SJSA1 (cell line): Measurements from ENCODE around the gene PECR. TPM values are rescaled to one million over a fixed set of nuclear protein-coding genes. Genes with fewer than 3 reads are reported as not detected.
"Not testable (repeated sequence)": the region's sequence is repeated elsewhere in the genome, so short reads cannot be mapped to it uniquely, and the experiment has no call there.

Experiments used
- DNase-seq, 2 experiments: peaks; one replicate each; pipeline ENCODE4 v3.0.0-alpha.2; 2015 to 2020; ENCODE audit warnings: low spot score in 2 of 2, low read depth in 1 of 2
- H3K27ac ChIP-seq: fragments of 250-450 bp; sonication (Bioruptor Pico); 2 replicates; pipeline ENCODE4 v1.5.1; 2020; ENCODE audit warnings: mild to moderate bottlenecking, moderate library complexity
- H3K27me3 ChIP-seq: fragments of 250-450 bp; sonication (Bioruptor Pico); replicated peaks from 2 replicates; pipeline ENCODE4 v1.5.1; 2020; ENCODE audit warnings: mild to moderate bottlenecking, moderate library complexity
- H3K36me3 ChIP-seq: fragments of 250-450 bp; sonication (Bioruptor Pico); 2 replicates; pipeline ENCODE4 v1.5.1; 2020; ENCODE audit warnings: mild to moderate bottlenecking
- H3K4me1 ChIP-seq: fragments of 250-450 bp; sonication (Bioruptor Pico); replicated peaks from 2 replicates; pipeline ENCODE4 v1.6.1; 2021; ENCODE audit warnings: mild to moderate bottlenecking
- H3K4me3 ChIP-seq: fragments of 250-450 bp; sonication (Bioruptor Pico); 2 replicates; pipeline ENCODE4 v1.5.1; 2020; ENCODE audit warnings: mild to moderate bottlenecking
- H3K9me3 ChIP-seq: fragments of 250-450 bp; sonication (Bioruptor Pico); replicated peaks from 2 replicates; pipeline ENCODE4 v1.5.1; 2020; ENCODE audit warnings: mild to moderate bottlenecking
- total RNA-seq: library from RNA; depleted of rRNA; stranded (reverse); fragments of >200 nt; shearing (Covaris generic); gene quantifications from 2 replicates; pipeline ENCODE4 v1.2.3, GENCODE V29; 2014

Gene PECR
- total RNA-seq, 1 experiment from 2014 or later, result 7.8 TPM

DNA sequence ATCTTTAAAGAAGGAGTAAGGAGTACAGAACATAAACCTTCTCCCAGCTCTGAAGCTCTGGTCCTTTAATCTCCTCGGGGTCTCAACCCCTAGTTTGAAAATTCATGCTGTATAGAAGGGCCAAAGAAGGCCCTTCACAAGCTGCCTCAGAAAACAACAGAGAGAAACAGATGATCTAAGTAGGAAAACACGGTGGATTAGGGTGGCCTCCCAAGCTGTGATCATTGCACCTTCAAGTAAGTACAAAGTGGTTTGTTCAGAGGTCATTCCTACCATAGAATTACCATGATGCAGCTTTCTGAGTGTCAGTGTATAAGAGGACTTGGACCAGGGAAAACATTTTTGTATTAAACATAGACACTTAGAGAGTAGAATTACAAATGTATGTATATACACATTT, 11.0 kb upstream of the PECR start:
- no peaks in the 10 kb centered on the region for H3K27me3 ChIP-seq
- no peak overlapping the region for H3K27ac ChIP-seq

DNA sequence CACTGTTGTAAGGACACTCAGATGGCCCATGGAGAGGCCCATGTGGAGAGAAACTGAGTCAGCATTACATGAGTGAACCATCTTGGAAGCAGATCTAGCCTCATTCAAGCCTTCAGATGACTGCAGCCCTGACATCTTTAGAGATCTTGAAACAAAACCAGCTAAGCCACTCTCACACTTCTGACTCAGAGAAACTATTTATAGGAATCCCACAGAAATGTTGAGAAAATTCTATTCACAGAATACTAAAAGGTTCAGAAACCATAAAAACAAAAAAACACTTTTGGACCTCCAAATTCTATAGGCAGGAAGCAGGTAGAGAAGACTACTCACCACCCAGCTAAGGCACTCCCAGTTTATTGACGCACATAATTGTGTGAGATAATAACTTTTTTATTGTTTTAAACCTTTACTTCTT, 8.8 kb upstream of the PECR start:
- H3K9me3 ChIP-seq, result no peaks in the 10 kb centered on the region
- no peak for DNase-seq
- no peaks in the 10 kb centered on the region for H3K36me3 ChIP-seq
- H3K27ac ChIP-seq, result no peak overlapping the region
- no peaks in the 10 kb centered on the region for H3K27me3 ChIP-seq
- H3K4me1 ChIP-seq, result no peaks in the 10 kb centered on the region
- H3K4me3 ChIP-seq, result no peak overlapping the region

More for the DNA sequence above, 11.0 kb upstream of the PECR start:
- Histone ChIP-seq H3K4me1 (no peaks in the 10 kb centered on the region), H3K9me3 (no peaks in the 10 kb centered on the region), H3K36me3 (no peaks in the 10 kb centered on the region), H3K4me3 (no peak overlapping the region)
- DNase-seq, result no peak

DNA sequence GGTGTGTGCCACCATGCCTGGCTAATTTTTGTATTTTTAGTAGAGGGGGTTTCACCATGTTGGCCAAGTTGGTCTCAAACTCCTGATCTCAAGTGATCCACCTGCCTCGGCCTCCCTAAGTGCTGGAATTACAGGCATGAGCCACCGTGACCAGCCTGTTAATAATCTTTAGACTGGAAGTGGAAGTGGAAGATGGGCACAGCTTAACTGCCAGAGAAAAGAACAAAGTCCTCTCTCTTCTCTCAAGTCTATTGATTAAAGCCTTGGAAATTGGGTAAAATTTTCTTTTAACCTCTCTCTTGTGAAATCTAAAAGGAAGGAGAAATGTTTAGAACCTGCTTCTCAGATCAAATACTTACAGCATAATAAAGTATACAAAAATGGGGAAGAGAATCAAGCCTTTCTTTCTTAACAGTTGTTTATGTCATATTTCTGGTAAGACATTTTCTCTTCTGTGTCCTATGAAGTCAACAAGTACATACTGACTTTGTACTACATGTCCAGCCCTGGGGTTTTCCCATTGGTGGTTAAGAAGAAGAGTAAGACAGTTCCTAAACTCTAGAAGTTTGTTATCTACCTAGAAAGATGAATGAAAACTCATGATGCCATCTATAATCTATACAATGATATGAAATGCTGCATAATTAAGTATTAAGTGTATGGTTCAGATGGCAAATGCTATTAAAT, 4.7 kb upstream of the PECR start:
- H3K4me3 ChIP-seq, result no peak overlapping the region

DNA sequence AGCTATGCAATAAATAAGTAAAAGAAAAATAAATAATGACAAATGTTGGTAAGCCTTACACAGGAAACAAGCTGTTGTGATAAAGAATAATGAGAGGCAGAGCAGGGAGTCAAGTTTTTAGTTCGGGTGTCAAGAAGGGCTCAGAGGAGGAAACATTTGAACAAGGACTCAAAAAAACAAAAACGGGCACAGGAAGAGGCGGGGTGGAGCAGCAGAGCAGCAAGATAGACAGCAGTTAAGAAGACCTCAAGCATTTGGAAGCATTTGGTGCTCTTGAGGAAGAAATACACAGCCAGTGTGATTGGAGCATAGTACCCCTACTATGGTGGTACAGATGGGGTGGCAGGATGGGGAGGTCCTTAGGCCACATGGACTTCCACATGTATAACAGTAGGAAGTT, 2.9 kb upstream of the PECR start:
- DNase-seq, result peak in 1 of 2 experiments; percentile 11
- Histone ChIP-seq H3K27me3 (peaks cover 3% of the 10 kb centered on the region; the same call in 1 of the 2 replicates), H3K4me3 (no peak overlapping the region), H3K36me3 (no peaks in the 10 kb centered on the region), H3K4me1 (peaks cover 22% of the 10 kb centered on the region), H3K27ac (peak overlapping the region; percentile 60), H3K9me3 (no peaks in the 10 kb centered on the region)

More for the DNA sequence above, 4.7 kb upstream of the PECR start:
- Histone ChIP-seq H3K4me1 (peaks cover 21% of the 10 kb centered on the region), H3K27ac (no peak overlapping the region), H3K9me3 (no peaks in the 10 kb centered on the region), H3K27me3 (peaks cover 3% of the 10 kb centered on the region; the same call in 1 of the 2 replicates), H3K36me3 (no peaks in the 10 kb centered on the region)
- no peak for DNase-seq

DNA sequence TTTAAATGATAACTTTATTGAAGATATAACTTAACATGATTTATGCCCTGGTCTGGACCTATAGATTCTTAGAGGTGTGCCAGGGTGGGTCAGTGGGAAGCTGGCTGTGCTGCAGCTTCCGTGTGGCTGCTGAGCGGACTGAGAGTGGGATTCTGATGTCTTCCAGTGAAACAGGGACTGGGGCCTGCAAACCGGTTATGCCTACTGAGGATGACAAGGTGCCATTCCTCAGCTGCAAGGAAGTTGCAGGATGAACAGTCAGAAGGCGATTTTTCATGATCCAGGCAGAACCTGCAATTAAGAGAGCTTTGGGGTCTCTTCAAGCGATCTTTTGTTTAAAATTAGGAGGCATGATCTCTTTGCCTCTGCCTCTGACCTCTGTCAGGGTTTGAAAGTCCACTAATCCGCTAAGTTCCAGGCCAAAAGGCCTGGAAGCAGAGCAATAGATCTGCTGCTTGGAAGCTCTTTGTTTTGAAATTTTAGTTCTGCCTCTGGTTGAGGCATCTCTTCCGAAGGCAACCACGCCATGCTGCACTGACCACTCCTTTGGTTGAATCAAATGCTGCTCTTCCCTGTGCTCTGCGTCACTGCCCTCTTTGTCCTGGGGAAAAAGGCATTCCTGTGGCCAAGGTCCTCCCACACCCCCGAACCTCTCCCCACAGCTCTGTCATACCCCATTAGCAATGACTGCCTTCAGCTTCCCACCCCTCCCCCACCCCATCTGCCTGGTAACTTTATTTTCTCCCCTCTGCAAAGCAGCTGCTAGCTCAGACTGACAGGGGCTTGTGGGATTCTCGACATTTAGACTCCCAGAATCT, 2.1 kb upstream of the PECR start:
- DNase-seq, result peak; percentile 37 to 68
- Histone ChIP-seq H3K27ac (peak overlapping the region; percentile 60), H3K36me3 (no peaks in the 10 kb centered on the region), H3K4me1 (peaks cover 22% of the 10 kb centered on the region), H3K4me3 (no peak overlapping the region), H3K27me3 (peaks cover 3% of the 10 kb centered on the region; the same call in 1 of the 2 replicates), H3K9me3 (no peaks in the 10 kb centered on the region)

DNA sequence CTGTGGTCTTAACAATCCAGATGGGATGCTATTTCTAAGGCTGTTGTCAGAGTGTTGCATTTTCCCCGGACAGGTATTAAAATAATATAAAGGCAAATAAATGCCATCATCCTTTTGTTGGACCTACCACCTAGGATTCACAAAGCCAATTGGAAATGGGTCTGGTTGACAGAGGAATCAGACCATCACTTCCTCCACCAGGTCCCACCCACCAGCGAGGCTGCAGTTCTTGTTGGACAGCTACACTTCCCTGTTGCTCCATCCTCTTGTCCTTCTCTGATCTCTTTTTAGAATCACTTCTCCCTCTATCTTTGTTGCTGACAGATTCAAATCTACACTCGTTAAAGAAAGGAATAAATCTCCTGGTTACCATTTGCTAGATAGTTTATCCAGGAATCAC, 1.2 kb upstream of the PECR start:
- Histone ChIP-seq H3K4me3 (no peak overlapping the region), H3K27me3 (peaks cover 3% of the 10 kb centered on the region; the same call in 1 of the 2 replicates), H3K4me1 (peaks cover 22% of the 10 kb centered on the region), H3K27ac (no peak overlapping the region), H3K36me3 (no peaks in the 10 kb centered on the region), H3K9me3 (no peaks in the 10 kb centered on the region)
- no peak for DNase-seq

DNA sequence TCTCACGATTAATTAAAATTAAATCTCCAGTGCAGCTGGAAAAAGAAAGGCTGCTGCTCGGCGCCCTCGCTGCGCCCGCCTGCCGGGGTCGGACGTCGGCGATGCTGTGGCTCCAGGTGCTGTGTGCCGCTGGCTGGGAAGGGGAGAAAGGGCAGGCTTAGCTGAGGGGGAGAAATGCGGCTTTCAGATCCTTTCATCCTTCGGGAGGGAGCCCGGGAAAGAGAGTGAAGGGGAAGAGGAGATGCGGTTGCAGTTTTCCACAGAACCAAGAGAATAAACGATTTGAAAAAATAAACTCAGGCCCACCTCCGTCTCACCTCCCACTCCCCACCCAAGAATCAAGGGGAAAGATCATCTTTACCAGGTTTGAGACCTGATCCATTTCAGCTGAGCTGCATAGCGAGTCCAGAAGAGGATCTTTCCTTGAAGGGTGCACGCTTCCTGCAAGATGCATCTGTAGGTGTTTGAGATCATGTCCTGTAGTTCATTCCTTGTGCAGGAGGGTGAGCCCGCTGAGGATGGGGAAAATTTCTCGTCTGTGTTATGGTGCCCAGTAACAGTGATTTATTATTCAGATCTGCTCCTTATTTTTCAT, 605 bp upstream of the PECR start:
- Histone ChIP-seq H3K4me1 (peaks cover 22% of the 10 kb centered on the region), H3K36me3 (no peaks in the 10 kb centered on the region), H3K27ac (no peak overlapping the region), H3K9me3 (no peaks in the 10 kb centered on the region), H3K27me3 (peaks cover 3% of the 10 kb centered on the region; the same call in 1 of the 2 replicates), H3K4me3 (peak overlapping the region; percentile 48)
- DNase-seq, result no peak

DNA sequence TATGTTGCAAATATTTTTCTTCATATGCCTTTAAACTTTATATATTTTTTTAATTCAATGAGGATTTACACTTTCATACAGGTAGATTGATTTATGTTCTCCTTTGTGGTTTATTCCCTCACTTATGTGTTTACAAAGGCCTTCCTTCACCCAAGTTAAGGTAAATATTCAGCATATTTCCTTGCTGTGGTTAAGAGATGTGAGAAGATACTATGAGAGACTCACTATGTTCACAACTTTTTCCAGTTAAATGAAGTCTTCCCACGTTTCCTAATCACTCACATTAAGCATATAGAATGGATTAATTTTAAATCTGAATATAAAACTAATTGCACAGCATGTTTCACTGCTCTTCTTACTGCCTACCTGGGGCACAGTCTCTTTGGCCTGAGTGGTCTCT, 597 bp downstream of the PECR start:
- Histone ChIP-seq H3K4me1 (peaks cover 22% of the 10 kb centered on the region), H3K4me3 (peak overlapping the region; percentile 48), H3K27me3 (peaks cover 3% of the 10 kb centered on the region; the same call in 1 of the 2 replicates), H3K36me3 (no peaks in the 10 kb centered on the region), H3K9me3 (no peaks in the 10 kb centered on the region), H3K27ac (no peak overlapping the region)
- no peak for DNase-seq

DNA sequence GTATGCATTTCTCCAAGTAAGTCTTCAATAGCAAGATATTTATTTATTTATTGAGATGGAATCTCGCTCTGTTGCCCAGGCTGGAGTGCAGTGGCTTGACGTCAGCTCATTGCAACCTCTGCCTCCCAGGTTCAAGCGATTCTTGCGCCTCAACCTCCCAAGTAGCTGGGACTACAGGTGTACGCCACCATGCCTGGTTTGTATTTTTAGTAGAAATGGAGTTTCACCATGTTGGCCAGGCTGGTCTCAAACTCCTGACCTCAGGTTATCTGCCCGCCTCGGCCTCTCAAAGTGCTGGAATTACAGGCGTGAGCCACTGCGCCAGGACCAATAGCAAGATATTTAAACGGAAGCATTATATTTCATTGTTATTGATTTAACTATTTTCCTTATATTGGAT, 1.6 kb downstream of the PECR start:
- H3K9me3 ChIP-seq, H3K27me3 ChIP-seq, DNase-seq, H3K36me3 ChIP-seq, H3K27ac ChIP-seq, H3K4me3 ChIP-seq: not testable (repeated sequence)
- peaks cover 22% of the 10 kb centered on the region for H3K4me1 ChIP-seq

DNA sequence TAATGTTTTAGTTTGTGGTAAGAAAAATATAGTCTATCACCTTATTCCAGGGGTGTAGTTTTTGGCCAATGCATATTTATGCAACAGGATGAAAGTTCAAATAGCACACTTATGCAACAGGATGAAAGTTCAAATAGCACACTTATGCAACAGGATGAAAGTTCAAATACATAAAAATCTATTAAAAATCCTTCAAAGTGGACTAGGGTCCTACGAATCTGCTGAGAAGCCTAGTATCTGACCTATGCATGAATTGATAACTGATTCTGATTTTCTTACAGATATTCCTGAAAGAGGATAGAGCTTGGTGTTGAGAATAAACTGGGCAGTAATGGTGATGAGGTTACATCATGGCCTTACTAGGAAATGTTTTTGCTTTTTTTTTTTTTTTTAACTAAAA, 2.8 kb downstream of the PECR start:
- H3K4me1 ChIP-seq, result peaks cover 10% of the 10 kb centered on the region
- no peak overlapping the region for H3K4me3 ChIP-seq
- H3K27me3 ChIP-seq, result peaks cover 3% of the 10 kb centered on the region; the same call in 1 of the 2 replicates
- no peaks in the 10 kb centered on the region for H3K9me3 ChIP-seq
- H3K36me3 ChIP-seq, result no peaks in the 10 kb centered on the region
- DNase-seq, result no peak
- H3K27ac ChIP-seq, result no peak overlapping the region

DNA sequence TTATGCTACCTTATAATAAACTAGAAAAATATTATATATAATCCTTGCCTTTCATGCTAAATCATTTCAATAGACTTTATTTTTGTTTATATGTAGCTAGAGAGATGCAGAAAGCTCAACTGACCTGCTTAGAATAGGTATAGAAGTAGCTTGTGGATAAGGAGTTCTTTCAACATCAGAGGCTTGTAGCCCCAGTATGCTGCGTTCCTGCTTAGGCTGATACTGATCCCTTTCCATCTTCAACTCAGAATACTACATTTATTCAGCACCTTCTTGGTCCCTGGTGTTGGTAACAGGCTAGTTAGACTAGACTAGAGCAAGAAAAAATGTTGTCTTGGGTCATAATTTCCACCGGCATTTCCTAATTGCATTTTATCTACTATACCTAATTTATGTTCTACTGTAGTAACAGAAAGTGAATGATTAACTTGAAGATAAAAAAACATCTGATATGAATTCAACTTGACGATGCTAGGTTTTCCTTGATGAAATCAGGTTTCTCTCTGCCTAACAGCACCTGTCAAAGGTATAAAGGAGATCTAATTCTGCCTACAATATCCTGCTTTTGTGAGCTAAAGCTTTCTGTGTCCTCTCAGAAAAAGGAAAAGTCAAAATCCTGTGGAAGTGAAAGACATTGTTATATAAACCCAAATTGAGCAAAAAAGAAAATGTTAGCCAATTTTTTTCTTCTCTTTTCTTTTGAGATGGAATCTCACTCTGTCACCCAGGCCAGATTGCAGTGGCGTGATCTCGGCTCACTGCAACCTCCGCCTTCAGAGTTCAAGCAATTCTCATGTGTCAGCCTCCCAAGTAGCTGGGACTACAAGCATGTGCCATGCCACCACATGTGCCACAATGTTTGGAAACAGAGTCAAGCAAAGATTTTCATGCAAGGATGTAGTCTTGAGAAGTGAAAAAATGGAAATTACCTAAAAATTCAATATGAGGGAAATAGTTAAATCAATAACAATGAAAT, 5.8 kb downstream of the PECR start:
- no peaks in the 10 kb centered on the region for H3K36me3 ChIP-seq
- DNase-seq, result no peak
- no peaks in the 10 kb centered on the region for H3K27me3 ChIP-seq
- H3K27ac ChIP-seq, result no peak overlapping the region
- H3K4me3 ChIP-seq, result no peak overlapping the region
- H3K9me3 ChIP-seq, result no peaks in the 10 kb centered on the region
- no peaks in the 10 kb centered on the region for H3K4me1 ChIP-seq

DNA sequence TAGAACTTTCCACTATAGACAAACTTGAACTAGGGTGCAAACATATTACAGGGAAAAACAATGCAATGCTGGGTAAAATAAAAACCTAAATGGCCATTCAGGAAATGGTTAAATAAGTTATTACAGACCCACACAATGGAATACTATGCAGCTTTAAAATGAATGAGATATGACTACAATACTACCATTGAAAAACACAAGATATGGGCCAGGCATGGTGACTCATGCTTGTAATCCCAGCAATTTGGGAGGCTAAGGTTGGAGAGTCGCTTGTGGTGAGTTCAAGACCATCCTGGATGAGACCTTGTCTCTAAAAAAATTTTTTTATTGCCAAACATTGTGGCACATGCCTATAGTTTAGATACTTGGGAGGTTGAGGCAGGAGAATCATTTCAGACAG, 6.8 kb downstream of the PECR start:
- Histone ChIP-seq H3K4me3 (no peak overlapping the region), H3K9me3 (no peaks in the 10 kb centered on the region), H3K4me1 (no peaks in the 10 kb centered on the region), H3K36me3 (no peaks in the 10 kb centered on the region), H3K27me3 (no peaks in the 10 kb centered on the region), H3K27ac (no peak overlapping the region)
- DNase-seq, result no peak

DNA sequence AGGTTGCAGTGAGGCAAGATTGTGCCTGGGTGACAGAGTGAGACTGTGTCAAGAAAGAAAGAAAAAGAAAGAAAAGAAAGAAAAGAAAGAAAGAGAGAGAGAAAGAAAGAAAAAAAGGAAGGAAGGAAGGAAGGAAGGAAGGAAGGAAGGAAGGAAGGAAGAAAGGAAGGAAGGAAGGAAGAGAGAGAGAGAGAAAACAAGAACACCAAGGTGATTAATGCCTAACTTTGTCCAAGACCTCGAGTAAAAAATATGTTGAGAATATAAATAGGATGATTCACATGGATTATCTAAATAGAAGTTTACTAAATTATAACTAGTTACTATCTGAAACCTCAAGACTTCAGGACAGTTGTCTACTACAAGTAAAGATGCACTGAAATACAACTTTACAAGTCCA, 7.2 kb downstream of the PECR start:
- Histone ChIP-seq H3K4me1 (no peaks in the 10 kb centered on the region), H3K27ac (no peak overlapping the region), H3K27me3 (no peaks in the 10 kb centered on the region), H3K9me3 (no peaks in the 10 kb centered on the region), H3K36me3 (no peaks in the 10 kb centered on the region), H3K4me3 (no peak overlapping the region)
- no peak for DNase-seq
